GM21619 (cell line): ENCODE results near the gene SRM.
"Not testable (repeated sequence)": the region's sequence is repeated elsewhere in the genome, so short reads cannot be mapped to it uniquely, and the experiment has no call there.

Experiments used
- ATAC-seq: cut with Tn5 transposase; IDR thresholded peaks from one replicate; pipeline ENCODE4 v1.9.1; 2021; ENCODE audit not compliant: unreplicated experiment

Gene SRM

DNA sequence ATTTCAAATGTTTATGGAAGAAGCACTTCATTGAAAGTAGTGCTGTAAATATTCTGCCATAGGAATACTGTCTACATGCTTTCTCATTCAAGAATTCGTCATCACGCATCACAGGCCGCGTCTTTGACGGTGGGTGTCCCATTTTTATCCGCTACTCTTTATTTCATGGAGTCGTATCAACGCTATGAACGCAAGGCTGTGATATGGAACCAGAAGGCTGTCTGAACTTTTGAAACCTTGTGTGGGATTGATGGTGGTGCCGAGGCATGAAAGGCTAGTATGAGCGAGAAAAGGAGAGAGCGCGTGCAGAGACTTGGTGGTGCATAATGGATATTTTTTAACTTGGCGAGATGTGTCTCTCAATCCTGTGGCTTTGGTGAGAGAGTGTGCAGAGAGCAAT, 36.6 kb downstream of the SRM start:
- ATAC-seq, result no peak

DNA sequence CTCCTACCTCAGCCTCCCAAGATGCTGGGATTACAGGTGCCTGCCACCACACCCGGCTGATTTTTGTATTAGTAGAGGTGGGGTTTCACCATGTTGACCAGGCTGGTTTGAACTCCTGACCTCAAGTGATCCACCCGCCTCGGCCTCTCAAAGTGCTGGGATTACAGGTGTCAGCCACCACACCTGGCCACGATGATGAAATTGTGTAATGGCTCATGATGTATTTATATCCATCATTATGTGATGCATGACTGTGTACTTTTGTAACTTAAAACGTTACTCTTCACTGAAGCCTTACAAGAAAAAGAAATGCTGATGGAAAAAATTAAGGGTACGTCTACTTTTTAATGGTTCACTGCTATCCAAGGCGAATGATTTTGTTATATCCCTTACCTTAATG, 39.8 kb downstream of the SRM start:
- no peak for ATAC-seq

DNA sequence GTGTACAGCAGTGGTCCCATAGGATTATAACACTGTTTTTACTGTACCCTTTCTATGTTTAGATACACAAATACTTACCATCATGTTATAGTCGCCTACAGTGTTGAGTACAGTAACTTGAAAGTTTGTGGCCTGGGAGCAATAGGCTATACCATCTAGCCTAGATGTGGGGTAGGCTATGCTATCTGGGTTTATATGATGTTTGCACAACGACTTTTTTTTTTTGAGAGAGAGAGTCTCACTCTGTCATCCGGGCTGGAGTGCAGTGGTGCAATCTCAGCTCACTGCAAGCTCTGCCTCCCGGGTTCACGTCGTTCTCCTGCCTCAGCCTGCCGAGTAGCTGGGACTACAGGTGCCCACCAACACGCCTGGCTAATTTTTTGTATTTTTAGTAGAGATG, 40.5 kb downstream of the SRM start:
- ATAC-seq, result not testable (repeated sequence)

DNA sequence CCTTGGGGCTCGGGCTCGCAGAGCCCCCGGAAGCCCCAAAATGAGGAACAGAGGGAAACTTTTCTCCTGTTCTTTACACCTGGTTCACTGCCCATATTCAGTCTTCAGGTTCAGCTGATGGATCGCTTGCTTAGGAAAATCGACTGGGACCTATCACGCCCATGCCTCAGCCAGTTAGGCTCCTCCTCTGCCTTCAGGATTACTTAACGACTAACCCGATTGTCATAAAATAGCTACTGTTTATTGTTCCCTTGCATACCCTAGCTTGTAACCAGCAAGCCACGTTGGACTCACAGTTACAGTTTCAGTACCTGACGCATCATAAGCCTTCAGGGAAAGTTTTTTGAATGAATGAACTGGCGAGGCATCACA, 46.7 kb downstream of the SRM start:
- ATAC-seq, result no peak

DNA sequence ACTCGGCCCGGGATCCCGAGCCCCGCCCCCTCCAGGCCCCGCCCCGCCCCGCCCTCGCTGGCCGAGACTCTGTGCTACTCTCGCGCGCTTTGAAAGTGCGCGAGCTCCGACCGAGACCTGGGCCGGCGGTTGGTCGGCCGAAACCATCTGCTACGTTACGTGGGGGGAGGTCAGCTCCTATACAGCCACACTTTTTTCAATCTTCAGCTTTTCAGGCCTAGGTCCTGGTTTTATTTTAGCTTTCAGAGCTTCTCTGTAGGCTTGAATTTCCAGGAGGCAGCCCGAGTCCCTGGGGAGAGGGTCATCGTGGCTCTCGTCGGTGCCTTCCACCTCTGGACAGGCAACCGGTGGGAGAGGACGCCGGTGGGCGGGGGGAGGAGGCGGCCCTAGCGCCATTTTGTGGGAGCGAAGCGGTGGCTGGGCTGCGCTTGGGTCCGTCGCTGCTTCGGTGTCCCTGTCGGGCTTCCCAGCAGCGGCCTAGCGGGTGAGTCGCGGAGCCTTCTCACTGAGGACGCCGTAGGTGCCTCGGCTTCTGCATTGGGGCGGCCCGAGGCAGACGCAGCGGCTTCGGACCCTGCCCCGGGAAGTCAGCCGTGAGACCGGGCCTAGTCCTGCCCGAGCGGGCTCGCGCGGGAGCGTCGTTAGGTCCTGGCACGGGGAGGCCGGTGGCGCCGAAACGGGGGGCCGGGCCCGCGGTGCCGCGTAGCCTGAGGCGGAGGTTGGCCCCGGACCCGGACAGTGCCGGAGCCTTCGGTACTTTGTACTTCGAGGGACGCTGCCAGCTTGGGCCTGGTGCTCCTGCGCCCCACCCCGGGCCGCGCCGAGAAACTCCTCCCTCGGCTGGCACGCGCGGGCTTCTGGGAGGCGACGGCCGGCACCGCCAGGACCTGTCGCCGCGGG, 47.3 kb downstream of the SRM start, which contains the start of gene TARDBP:
TSS of gene TARDBP (plus strand) at position 395 of the 900 bp plus-strand sequence. CDS start 1,074 bp downstream, outside the sequence.
- ATAC-seq, result peak; percentile 83
